ENCODE data around the gene CCDC77.

The CCDC77 gene

GRCh38 chr12:459430-460258, 58.2 kb downstream of the CCDC77 start, which contains the start of gene B4GALNT3:
Gene B4GALNT3 (plus strand): TSS chr12:459939. CDS start chr12:460377, 438 bp downstream.
- in situ Hi-C loops (cut with MboI; ENCODE audit: low pct_unique_long_range_greater_than_20kb, low sequenced_read_pairs, unreplicated experiment) = loop anchor here (10.0 kb wide), 1 partner anchor 85 kb away; no protein-coding TSS in a partner anchor

GRCh38 chr12:460261-461230, 59.1 kb downstream of the CCDC77 start:
- TF ChIP-seq CTCF (IDR thresholded peaks at IDR 0.05; ENCODE audit: extremely low read depth, insufficient read depth, missing control alignments) = no peak
- DNase-seq (ENCODE audit: low spot score) = peak; percentile 78
- in situ Hi-C loops (cut with MboI; ENCODE audit: low pct_unique_long_range_greater_than_20kb, low sequenced_read_pairs, unreplicated experiment) = no loop called here

More at GRCh38 chr12:459430-460258, 58.2 kb downstream of the CCDC77 start, which contains the start of gene B4GALNT3:
- TF ChIP-seq CTCF (IDR thresholded peaks at IDR 0.05; ENCODE audit: extremely low read depth, insufficient read depth, missing control alignments) = no peak
- peak; percentile 75 for DNase-seq (ENCODE audit: low spot score)

- in situ Hi-C loops (cut with MboI; ENCODE audit: low pct_unique_long_range_greater_than_20kb, low sequenced_read_pairs, unreplicated experiment) = no loop called here
- DNase-seq (ENCODE audit: low spot score) = no peak
- no peak for TF ChIP-seq CTCF (IDR thresholded peaks at IDR 0.05; ENCODE audit: extremely low read depth, insufficient read depth, missing control alignments)
Observed at GRCh38 chr12:461425-461824, 60.0 kb downstream of the CCDC77 start.

- in situ Hi-C loops (cut with MboI; ENCODE audit: low pct_unique_long_range_greater_than_20kb, low sequenced_read_pairs, unreplicated experiment) = no loop called here
- TF ChIP-seq CTCF (IDR thresholded peaks at IDR 0.05; ENCODE audit: extremely low read depth, insufficient read depth, missing control alignments) = no peak
- no peak for DNase-seq (ENCODE audit: low spot score)
Observed at GRCh38 chr12:462936-463705, 61.7 kb downstream of the CCDC77 start.

GRCh38 chr12:464484-465267, 63.2 kb downstream of the CCDC77 start:
- DNase-seq (ENCODE audit: low spot score) = no peak
- in situ Hi-C loops (cut with MboI; ENCODE audit: low pct_unique_long_range_greater_than_20kb, low sequenced_read_pairs, unreplicated experiment) = no loop called here
- TF ChIP-seq CTCF (IDR thresholded peaks at IDR 0.05; ENCODE audit: extremely low read depth, insufficient read depth, missing control alignments) = no peak

Data from GM13977 (cell line).